ENCODE results near the gene MDK.

DNA sequence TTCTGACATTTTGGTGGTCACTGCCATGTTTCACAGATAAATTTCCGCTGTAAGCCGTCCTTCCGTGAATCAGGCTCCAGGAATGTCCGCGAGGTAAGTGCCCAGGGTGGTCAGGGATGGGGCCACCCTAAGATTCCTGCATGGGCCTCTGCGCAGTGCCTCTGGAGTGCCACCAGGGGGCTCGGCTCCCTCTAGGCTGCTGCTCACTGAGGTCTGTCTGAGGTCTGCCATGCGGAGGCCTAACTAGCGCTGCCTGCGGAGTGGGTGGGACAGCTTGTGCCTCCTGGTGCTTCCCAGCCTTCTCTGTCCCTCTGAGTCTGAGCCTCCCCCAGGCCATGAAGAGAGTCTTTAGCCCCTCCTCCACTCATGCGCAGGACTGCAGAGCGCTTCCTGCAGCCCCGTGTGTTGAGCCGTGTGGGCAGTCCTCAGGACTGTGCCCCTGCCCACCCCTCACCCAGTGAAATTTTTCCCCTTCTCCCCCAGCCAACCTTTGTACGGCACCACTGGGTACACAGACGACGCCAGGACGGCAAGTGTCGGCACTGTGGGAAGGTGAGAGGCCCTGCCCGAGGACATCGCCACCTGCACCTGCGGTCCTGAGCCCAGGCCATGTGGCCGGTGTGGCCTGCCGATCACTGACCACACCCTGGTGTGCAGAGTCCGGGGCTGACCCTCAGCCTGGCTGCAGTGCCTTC, 11.9 kb upstream of the MDK start:
- TF ChIP-seq, protein P1, sequence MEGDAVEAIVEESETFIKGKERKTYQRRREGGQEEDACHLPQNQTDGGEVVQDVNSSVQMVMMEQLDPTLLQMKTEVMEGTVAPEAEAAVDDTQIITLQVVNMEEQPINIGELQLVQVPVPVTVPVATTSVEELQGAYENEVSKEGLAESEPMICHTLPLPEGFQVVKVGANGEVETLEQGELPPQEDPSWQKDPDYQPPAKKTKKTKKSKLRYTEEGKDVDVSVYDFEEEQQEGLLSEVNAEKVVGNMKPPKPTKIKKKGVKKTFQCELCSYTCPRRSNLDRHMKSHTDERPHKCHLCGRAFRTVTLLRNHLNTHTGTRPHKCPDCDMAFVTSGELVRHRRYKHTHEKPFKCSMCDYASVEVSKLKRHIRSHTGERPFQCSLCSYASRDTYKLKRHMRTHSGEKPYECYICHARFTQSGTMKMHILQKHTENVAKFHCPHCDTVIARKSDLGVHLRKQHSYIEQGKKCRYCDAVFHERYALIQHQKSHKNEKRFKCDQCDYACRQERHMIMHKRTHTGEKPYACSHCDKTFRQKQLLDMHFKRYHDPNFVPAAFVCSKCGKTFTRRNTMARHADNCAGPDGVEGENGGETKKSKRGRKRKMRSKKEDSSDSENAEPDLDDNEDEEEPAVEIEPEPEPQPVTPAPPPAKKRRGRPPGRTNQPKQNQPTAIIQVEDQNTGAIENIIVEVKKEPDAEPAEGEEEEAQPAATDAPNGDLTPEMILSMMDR (conservative IDR thresholded peaks at IDR 0.05; ENCODE audit: low read length), result peak; percentile 85
- no peak for TF ChIP-seq EZH2phosphoT487 (IDR thresholded peaks at IDR 0.05; ENCODE audit: borderline replicate concordance)
